ENCODE results near the gene TCF7L1. TPM values are rescaled to one million over a fixed set of nuclear protein-coding genes. Genes with fewer than 3 reads are reported as not detected.
A peak's percentile ranks its signal among the peaks of the same experiment; 100 is the strongest.

Gene TCF7L1
- total RNA-seq, 1 donor from 2014 or later = 0.41 TPM

DNA sequence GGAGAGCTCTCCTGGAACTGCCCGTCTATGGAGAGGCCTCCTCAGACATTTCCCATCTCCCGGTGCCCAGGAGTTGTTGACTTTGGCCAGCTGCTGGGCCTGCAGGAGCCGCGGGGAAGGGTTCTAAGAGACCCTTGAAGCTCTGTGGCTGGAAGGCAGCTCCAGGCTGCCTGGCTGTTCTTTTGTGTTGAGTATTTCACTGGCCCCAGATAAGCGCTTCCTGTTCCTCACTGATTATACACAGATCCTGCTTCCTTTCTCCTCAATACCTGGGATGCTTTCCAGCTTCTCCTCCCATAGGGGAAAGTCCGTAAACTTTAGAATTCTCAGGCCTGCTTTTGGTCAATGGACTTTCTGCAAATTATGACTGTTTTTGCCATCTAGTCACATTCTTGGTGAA is 136.8 kb downstream of the TCF7L1 start:
- no peak for FAIRE-seq
- DNase-seq (ENCODE audit: low spot score in 2 of 2) = no peak

DNA sequence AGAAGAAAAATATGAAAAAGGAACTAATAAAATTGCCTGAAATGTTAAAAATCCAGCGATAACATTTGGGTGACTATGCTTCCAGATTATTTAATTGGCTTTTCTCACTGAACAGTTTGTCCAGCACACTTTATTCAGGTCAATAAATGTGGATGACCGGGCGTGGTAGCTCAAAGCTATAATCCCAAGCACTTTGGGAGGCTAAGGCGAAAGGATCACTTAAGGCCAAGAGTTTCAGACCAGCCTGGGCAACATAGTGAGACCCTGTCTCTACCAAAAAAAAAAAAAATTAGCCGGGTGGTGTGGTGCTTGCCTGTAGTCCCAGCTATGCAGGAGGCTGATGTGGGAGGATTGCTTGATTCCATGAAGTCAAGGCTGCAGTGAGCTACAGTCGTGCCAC is 139.2 kb downstream of the TCF7L1 start:
- DNase-seq (ENCODE audit: low spot score in 2 of 2) (no peak), FAIRE-seq (no peak)

DNA sequence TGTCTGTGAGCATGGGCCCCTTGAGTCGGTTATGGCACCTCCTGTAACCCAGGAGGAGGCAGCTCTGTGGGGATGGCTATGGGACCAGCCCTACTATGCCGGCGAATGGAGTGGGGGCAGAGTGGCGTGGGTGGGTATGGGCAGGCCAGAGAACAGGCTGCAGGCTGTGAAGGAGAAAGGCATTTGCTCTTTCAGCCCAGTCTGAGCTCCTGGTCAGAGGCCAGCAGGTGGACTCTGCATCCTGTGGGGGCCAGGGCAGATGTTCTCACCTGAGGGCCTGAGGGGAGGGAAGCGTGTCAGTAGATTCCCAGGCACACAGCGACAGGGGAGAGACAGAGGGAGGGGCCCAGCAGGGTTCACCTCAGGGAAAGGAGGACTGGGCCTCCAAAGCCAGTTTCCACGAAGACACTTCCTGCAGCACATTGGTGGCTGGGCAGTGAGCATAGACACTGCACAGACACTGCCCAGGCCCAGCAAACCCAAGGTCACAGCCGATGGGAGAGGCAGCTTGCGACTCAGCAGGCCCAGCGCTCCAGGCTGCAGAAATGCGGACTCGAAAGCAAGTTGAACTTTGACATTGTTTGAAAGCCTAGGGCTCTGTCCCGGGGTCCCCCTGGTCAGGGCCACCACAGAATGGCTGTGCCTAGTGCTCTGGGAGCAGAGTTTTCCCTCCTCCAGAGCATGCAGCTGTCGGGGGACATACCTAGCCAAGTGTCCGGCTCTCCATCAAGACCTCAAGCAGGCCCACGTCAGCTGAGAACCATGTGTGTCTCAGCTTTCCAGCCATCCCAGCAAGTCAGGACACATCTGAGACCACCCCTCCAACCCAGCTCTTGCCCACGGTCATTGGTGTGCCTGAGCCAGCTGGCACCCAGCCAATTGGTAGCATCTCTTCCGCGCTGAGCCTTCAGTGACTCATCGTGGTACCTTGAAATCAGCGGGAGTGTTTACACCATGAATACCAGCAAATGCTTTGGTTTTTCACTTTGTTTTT is 140.8 kb downstream of the TCF7L1 start:
- FAIRE-seq = no peak
- DNase-seq (ENCODE audit: low spot score in 2 of 2) = no peak

DNA sequence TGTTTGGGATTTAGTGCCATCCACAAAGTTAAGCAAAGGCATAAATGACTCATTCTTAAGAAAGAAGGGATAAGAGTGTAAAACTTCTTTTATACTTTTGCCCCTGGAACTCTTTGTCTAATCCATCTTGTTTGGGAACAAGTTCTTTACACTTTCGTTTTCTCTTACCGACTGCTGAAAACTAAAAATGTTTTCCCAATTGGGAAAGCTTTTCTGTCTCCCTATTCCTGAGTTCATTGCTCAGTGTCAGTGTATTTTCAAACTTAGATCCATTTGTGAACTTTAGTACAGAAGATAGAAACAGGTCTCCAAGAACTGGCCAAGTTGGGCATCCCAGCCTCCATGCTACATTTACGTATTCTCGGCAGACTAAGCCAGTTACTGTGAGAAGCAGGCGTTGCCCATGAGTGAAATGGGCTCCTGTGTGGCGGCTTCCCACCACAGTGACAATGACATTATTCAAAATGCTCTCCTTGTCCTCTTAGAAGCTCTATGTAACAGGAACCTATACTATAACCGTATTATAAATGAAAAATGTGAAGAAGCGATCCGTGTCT is 142.9 kb downstream of the TCF7L1 start:
- FAIRE-seq (no peak), DNase-seq (ENCODE audit: low spot score in 2 of 2) (no peak)

DNA sequence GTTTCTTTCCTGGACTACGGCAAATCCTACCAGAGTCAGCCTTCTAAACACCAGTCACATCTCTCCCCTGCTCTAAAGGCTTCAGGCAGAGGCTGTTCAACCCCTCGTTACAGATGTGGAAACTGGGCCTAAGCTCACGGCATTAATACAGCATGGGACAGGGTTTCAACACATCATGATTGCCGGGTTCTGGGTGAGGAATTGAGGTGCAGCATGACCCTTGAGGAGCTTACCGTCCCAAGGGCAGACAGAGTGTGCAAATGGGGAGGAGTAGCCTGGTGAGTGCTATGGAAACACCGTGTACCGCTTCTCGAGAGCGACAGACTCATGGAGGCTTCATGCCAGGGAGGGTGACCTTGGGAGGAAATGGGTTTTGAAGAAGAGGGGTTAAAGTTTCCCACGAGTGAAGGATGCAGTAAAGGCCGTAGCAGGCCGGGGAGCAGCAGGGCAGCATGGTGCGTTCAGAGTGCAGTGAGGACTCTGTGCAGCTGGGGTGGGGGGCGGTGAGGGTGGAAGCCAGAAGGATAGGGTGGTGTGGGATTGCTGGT is 143.5 kb downstream of the TCF7L1 start:
- no peak for DNase-seq (ENCODE audit: low spot score in 2 of 2)
- FAIRE-seq = no peak

DNA sequence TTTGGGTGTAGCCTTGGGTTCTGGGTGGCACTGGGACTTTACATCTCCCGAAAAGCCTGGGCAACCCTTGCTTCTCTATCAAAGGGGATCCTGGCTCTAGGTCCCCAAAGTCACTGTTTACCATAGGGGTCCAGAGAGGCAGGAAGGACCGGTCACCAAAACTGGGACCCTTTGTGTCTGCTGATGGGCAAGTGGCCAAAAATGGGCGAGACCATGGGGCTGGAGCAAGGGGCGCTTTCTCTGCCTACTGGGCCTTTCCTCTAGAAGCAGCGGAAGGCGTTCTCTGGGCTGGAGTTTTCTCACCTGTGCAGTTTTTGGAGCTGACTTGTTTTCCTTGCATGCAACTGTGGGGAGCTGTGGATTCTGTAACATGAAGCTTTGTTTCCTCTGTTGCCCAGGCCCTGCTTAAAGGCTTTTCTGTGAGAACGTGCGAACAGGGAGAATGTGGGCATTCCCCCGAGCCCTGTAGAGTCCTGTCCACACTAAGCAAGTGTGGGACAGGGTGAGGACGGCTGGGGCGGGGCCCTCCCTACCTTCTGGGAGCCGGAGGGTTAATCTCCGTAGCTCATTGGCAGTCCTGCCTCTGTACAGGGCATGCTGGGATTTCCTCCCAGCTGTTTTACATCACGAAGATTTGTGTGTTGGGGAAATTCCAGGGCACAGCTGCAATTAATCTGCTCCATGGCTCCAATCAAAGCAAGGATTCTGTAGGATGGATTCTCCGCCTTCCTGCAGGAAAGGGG is 144.4 kb downstream of the TCF7L1 start:
- FAIRE-seq (no peak), DNase-seq (ENCODE audit: low spot score in 2 of 2) (no peak)

DNA sequence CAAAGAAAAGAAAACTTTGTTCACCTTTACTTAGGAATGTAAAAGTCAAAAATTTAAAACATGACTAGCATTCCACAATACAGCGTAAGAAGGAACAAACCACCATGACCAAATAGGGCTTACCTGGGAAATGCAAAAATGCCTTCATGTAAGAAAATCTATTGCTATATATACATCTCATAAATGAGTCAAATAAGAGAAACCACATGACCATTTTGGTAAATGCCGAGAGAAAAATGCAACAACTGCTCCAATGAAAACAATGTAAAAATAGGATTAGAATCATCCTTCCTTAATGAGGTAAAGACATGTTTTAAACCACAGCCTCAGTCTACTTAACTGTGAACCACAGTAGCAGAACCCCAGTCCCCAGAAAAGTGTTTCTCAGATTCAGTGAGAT is 145.2 kb downstream of the TCF7L1 start:
- DNase-seq (ENCODE audit: low spot score in 2 of 2) = no peak
- FAIRE-seq = no peak

DNA sequence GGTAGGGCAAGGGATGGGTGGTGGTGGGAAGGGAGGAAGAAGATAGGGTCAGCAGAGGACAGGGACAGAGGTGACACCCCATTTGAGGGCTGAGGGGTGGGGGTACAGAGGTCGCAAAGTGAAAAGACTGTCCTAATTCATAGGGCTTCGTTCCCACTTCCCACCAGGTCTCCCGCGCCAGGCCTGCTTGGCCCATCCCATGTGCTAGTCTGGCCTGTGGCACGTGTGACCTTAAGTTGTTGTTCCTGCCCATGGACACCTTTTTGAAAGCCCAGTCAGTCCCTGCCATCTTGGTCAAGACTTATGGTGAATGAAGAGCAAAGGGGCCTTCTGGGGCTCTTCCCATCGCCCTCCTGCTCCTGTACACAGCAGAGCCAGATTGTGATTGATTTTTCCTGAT is 148.4 kb downstream of the TCF7L1 start:
- FAIRE-seq (no peak), DNase-seq (ENCODE audit: low spot score in 2 of 2) (no peak)

DNA sequence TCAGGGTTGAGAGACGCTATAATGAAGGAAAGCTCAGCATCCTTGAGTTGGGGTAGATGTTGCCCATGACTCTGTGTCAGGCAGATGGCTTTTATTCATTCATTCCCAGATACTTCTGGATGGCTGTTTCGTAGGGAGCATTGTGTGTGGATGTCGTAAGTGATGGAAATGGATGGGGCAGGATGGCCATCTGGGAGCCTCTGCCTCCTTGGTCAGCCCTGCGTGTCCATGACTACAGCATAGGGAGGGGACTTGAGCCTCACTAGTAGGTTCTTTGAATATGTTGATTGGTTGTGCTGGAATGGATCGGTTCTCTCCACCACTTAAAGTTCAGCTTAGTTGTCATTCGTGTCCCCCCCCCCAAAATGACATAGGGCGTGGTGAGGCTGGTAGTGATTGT is 149.7 kb downstream of the TCF7L1 start:
- FAIRE-seq (no peak), DNase-seq (ENCODE audit: low spot score in 2 of 2) (no peak)

DNA sequence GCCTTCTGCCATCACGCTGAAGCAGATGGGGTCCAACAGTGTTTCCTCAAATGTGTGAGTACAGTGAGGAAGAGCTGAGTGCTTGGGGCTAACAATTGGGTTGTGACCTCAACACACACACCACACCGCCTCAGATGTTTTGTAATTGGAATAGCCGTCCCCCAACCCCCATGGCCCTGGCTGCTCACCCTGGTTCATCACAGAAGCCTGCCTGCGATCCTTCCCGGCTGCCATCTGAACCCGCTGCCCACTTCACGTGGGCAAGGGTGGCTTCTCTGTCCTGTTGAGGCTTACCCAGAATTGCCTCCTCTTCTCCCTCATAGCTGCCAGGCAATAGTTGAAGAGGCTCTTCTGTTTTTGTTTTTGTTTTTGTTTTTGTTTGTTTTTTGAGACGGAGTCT is 150.4 kb downstream of the TCF7L1 start:
- FAIRE-seq = no peak

DNA sequence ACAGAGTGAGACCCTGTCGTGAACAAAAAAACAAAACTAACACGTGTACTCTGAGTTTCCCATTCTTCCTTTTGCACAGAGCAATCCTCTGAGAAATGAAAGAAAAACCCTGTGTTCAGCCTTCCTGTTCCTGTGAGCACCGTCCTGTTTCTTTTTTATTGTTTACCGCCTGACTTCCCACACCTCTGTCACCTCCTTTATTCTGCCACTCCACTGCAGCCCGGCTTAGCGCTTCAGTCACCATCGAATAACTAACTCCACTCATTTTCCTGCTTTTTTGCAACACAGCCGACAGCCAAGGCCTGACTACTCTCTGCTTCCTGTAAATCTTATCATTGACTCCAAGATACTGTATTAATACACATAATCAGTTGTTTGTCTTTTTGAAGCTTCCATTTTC is 153.7 kb downstream of the TCF7L1 start:
- DNase-seq (ENCODE audit: low spot score in 2 of 2) = no peak
- FAIRE-seq = no peak

More for the DNA sequence above, 150.4 kb downstream of the TCF7L1 start:
- DNase-seq (ENCODE audit: low spot score in 2 of 2) = no peak

DNA sequence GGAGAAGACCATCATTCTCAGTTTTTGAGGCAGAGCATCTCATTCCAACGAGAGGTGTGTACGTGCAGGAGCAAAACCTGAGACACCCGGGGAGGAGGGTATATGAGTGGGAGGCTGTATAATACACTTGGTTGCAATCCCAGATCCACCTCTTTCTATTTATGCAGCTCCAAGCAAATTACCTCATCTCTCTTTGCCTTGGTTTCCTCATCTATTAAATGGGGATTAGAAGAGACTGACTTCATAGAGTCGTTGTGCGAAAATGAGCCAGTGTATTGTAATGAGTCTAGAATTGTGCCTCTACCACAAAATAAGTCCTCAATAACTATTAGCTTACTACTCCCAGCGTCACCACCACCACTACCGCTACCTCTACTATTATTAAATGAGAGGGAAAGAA is 154.5 kb downstream of the TCF7L1 start:
- DNase-seq (ENCODE audit: low spot score in 2 of 2) (no peak), FAIRE-seq (no peak)

DNA sequence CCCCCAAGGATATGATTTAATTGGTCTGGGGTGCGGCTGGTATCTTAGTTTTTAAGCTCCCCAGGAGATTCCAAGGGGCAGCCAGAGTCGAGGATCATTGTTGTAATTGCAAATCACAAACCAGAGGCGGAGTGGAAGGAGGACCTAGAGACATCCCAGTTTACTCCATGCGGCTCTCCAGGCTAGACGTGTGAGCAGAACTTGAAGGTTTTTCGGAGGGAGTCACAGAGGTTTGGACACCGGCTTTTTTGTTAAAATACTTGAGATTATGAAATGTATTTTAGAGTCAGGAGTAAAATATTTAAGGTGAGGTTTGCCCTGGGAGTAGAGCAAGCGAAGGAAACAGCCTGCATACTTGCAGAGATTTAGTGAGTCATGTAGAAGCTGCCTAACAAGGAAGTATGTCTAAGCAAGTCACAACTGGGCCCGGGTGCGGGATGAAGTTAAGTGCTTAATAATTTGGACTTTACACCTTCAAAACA is 155.1 kb downstream of the TCF7L1 start:
- no peak for FAIRE-seq
- DNase-seq (ENCODE audit: low spot score in 2 of 2) = no peak

DNA sequence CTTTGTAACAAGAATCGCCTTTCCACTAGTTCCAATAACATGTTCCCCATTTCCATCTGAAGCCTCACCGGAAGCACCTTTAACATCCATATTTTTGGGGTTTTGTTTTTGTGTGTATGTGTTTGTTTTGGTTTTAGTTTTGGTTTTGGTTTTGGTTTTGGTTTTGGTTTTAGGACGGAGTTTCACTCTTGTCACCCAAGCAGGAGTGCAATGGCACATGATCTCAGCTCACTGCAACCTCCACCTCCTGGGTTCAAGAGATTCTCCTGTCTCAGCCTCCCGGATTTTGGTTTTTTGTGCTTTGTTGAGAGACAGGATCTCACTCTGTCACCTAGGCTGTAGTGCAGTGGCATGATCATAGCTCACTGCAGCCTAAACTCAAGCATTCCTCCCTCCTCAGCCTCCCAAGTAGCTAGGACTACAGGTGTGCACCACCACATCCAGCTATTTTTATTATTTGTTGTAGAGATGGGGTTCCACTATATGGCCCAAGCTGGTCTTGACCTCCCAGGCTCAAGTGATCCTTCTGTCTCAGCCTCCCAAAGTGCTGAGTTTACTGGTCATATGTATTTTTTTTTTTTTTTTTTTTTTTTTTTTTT is 158.3 kb downstream of the TCF7L1 start:
- FAIRE-seq = no peak
- DNase-seq (ENCODE audit: low spot score in 2 of 2) = no peak

DNA sequence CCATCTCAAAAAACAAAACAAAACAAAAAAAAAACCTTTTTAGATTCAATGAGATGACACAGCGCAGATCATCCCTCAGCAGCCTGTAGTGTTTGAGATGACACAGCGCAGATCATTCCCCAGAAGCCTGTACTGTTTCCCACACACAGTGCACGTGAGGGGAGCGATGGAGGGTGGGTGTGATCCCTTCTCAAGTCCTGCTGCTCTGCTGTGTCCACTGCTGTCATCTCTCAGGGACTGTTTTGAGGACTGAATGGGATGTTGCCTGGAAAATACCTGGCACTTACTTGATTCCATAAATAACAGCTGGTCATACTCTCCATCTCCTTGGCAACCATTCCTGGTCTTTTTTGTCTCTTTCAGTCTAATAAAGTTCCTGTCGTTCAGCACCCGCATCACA is 168.9 kb downstream of the TCF7L1 start:
- peak in 1 of 2 donors; percentile 39 for DNase-seq (ENCODE audit: low spot score in 2 of 2)
- FAIRE-seq = no peak

DNA sequence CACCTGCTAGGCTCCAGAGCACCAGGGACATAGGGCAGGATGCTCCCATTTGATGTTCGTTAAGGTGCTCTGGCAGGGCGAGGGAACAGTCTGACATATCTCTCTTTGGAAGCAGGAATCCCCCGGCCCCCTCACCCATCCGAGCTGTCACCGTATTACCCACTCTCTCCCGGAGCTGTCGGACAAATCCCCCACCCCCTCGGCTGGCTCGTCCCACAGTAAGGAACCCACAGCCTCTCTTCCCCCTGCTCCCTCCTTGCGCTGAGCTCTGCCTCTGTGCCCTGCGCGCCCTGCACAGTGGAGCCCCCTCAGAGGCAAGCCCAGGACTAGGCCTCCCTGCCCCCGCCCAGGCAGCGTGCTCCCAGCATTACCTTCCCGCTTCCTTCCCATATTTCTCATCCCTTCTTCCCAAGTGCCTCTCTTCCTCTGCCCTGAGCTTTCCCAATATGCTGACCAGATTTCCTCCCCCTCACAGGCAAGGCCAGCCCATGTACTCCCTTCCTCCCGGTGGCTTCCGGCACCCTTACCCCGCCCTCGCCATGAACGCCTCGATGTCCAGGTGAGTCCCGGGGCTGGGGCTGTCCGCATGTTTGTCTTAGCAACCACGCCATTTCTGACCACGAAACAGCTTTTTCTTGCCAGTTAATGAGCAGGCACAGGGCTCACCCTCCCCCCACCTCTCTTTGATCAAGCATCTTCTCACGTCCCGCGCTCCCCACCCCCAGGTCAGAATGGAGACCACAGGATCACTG is 170.8 kb downstream of the TCF7L1 start:
- no peak for DNase-seq (ENCODE audit: low spot score in 2 of 2)
- no peak for FAIRE-seq

DNA sequence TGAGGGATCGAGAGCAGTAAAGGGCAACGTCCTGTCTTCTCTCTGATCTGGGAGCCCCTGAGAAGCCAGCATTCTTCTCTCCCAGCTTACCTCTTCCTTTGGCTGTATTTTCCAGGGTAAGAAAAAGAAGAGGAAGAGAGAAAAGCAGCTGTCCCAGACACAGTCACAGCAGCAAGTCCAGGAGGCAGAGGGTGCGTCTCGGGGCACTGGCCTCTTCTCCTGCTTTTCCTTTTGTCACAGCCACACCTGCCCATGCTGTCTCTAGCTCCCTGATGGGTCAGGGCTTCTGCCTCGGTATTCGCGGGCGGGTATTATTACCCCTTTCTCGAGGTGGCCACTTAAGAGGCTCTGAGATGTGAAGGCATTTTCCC is 174.3 kb downstream of the TCF7L1 start:
- FAIRE-seq = no peak
- DNase-seq (ENCODE audit: low spot score in 2 of 2) = no peak

DNA sequence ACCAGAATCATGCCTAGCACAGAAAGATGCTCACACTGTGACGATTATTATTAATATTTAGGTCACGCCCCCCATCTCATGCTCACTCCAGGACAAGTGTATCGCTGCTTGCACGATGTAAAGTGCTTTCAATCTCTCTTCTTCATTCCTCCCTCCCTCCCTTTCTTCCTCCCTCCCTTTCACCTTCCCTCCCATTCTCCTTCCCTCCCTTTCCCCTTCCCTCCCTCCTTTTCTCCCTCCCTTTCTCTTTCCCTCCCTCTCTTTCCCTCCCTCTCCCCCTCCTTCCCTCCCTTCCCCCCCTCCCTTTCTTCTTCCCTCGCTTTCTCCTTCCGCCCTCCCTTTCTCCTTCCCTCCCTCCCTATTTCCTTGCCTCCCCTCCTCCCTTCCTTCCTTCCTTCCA is 175.0 kb downstream of the TCF7L1 start:
- no peak for FAIRE-seq
- no peak for DNase-seq (ENCODE audit: low spot score in 2 of 2)

DNA sequence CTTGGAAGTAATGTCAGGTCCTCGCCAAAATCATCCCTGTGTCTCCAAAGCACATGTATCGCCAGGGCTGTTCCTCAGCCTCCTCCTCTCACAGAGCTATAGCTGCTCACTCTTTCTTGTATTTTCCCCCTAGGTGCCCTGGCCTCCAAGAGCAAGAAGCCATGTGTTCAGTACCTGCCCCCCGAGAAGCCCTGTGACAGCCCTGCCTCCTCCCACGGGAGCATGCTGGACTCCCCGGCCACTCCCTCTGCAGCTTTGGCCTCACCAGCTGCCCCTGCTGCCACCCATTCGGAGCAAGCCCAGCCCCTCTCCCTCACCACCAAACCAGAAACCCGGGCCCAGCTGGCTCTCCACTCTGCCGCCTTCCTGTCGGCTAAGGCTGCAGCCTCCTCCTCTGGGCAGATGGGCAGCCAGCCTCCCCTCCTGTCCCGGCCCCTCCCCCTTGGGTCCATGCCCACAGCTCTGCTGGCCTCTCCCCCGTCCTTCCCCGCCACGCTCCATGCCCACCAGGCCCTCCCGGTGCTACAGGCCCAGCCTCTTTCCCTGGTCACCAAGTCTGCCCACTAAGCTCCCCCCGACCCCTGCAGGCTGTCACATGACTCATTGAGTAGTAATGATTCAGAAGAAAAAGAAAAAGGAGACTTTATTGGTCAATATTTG is 175.8 kb downstream of the TCF7L1 start:
- no peak for DNase-seq (ENCODE audit: low spot score in 2 of 2)

More for the DNA sequence above, 175.8 kb downstream of the TCF7L1 start:
- no peak for FAIRE-seq

Data from frontal cortex (tissue), 4 donors.